A673 (cell line): Measurements from ENCODE around the gene IQGAP3. TPM values are rescaled to one million over a fixed set of nuclear protein-coding genes. Genes with fewer than 3 reads are reported as not detected.

Source experiments
- BruUV-seq: library from RNA; stranded (reverse); fragments of 400-500 nt; replicated peaks from 2 replicates; lab custom pipeline; 2021; lab: Mats Ljungman, UMichigan
- CTCF ChIA-PET: fragments of 300-600 bp; sonication (Branson Sonifier 250); formaldehyde crosslinking; loops from one replicate; lab custom pipeline; 2022; ENCODE audit warnings: antibody characterized with exemption; lab: Charles Lee
- POLR2A ChIA-PET: fragments of 300-600 bp; sonication (Branson Sonifier 250); formaldehyde crosslinking; loops from one replicate; lab custom pipeline; 2022; ENCODE audit warnings: antibody characterized with exemption; ENCODE audit not compliant: low non-redundant PET; lab: Charles Lee
- DNase-seq: peaks from one replicate; pipeline ENCODE4 v3.0.0-alpha.2; 2015; ENCODE audit warnings: low spot score
- H3K27ac ChIP-seq: fragments of 200-600 bp; sonication (generic); 2 replicates; pipeline ENCODE4 v1.5.1; 2016; ENCODE audit warnings: mixed run types, low read depth, mild to moderate bottlenecking, mixed read lengths, antibody characterized with exemption, low read length; ENCODE audit not compliant: poor library complexity, severe bottlenecking
- H3K27me3 ChIP-seq: fragments of 200-600 bp; sonication (generic); replicated peaks from 2 replicates; pipeline ENCODE4 v1.6.1; 2017; ENCODE audit warnings: mixed run types, low read depth, mild to moderate bottlenecking, mixed read lengths, antibody characterized with exemption, low read length; ENCODE audit not compliant: insufficient read depth, poor library complexity
- H3K36me3 ChIP-seq: fragments of 200-600 bp; sonication (generic); 2 replicates; pipeline ENCODE4 v1.6.1; 2016; ENCODE audit warnings: mixed run types, mild to moderate bottlenecking, mixed read lengths, antibody characterized with exemption, low read length; ENCODE audit not compliant: insufficient read depth, poor library complexity, severe bottlenecking
- H3K4me1 ChIP-seq: fragments of 200-600 bp; sonication (generic); 2 replicates; pipeline ENCODE4 v1.6.1; 2017; ENCODE audit warnings: mixed run types, mild to moderate bottlenecking, mixed read lengths, antibody characterized with exemption, low read length; ENCODE audit not compliant: insufficient read depth, poor library complexity, severe bottlenecking
- H3K4me3 ChIP-seq: fragments of 200-600 bp; sonication (generic); 2 replicates; pipeline ENCODE4 v1.5.1; 2016; ENCODE audit warnings: low read depth, mixed run types, mild to moderate bottlenecking, mixed read lengths, low read length; ENCODE audit not compliant: poor library complexity, severe bottlenecking
- H3K9me3 ChIP-seq: fragments of 200-600 bp; sonication (generic); 2 replicates; pipeline ENCODE4 v1.6.1; 2016; ENCODE audit warnings: mixed run types, low read depth, mild to moderate bottlenecking, mixed read lengths, antibody characterized with exemption, low read length; ENCODE audit not compliant: poor library complexity, severe bottlenecking
- CTCF ChIP-seq: fragments of 300-800, 200-600 bp; sonication (generic); conservative IDR thresholded peaks from 2 replicates; pipeline ENCODE4 v1.5.1; 2017; ENCODE audit warnings: low read depth, mild to moderate bottlenecking, antibody characterized with exemption, low read length, moderate library complexity, mixed read lengths
- EZH2 ChIP-seq: fragments of 200-600 bp; sonication (generic); IDR thresholded peaks from 2 replicates; pipeline ENCODE4 v1.6.1; 2017; ENCODE audit warnings: borderline replicate concordance, low read depth, mild to moderate bottlenecking, mixed read lengths, antibody characterized with exemption, low read length; ENCODE audit not compliant: poor library complexity, severe bottlenecking
- intact Hi-C: fragments of 100-400 bp; cut with micrococcal nuclease; formaldehyde crosslinking; loops from one replicate; pipeline ENCODE4 v1.10.0; 2022; ENCODE audit not compliant: unreplicated experiment
- total RNA-seq: library from RNA; stranded (reverse); gene quantifications from 2 replicates; pipeline ENCODE4 v1.2.3, GENCODE V29; 2021

IQGAP3 gene
- total RNA-seq, 1 experiment from 2014 or later = 37.5 TPM

GRCh38 chr1:156571261-156571852, 1.0 kb downstream of the IQGAP3 start:
- no peaks in the 10 kb centered on the region for H3K9me3 ChIP-seq
- POLR2A ChIA-PET = interaction anchor here (0.6 to 0.7 kb wide), 2 partner anchors 71 to 157 kb away, joined by 3 to 4 read pairs; partner anchors contain the start of genes ISG20L2 and MEF2D
- CTCF ChIA-PET = no interaction called here
- TF ChIP-seq EZH2 (no peak), CTCF (no peak)
- H3K27me3 ChIP-seq = no peaks in the 10 kb centered on the region
- H3K27ac ChIP-seq = peak overlapping the region; percentile 34
- peak overlapping the region; percentile 80 for H3K4me3 ChIP-seq
- peaks cover 13% of the 10 kb centered on the region for H3K36me3 ChIP-seq
- intact Hi-C loops = loop anchor here (5.0 kb wide), 1 partner anchor 89 kb away; no protein-coding TSS in a partner anchor
- peak; percentile 53 for DNase-seq
- no peaks in the 10 kb centered on the region for H3K4me1 ChIP-seq
- no TSS peak for BruUV-seq

GRCh38 chr1:156566436-156566835, 5.9 kb downstream of the IQGAP3 start:
- POLR2A ChIA-PET = no interaction called here
- BruUV-seq = no TSS peak
- H3K27ac ChIP-seq = no peak overlapping the region
- H3K36me3 ChIP-seq = peaks cover 39% of the 10 kb centered on the region
- H3K9me3 ChIP-seq = no peaks in the 10 kb centered on the region
- H3K4me1 ChIP-seq = no peaks in the 10 kb centered on the region
- H3K27me3 ChIP-seq = no peaks in the 10 kb centered on the region
- DNase-seq = no peak
- intact Hi-C loops = no loop called here
- CTCF ChIA-PET = no interaction called here
- no peak for TF ChIP-seq CTCF
- no peak for TF ChIP-seq EZH2
- H3K4me3 ChIP-seq = no peak overlapping the region

- CTCF ChIA-PET = no interaction called here
- no peaks in the 10 kb centered on the region for H3K4me1 ChIP-seq
- no peaks in the 10 kb centered on the region for H3K9me3 ChIP-seq
- BruUV-seq = no TSS peak
- TF ChIP-seq CTCF (no peak), EZH2 (no peak)
- no peak overlapping the region for H3K4me3 ChIP-seq
- no peak for DNase-seq
- no peak overlapping the region for H3K27ac ChIP-seq
- peaks cover 39% of the 10 kb centered on the region for H3K36me3 ChIP-seq
- POLR2A ChIA-PET = no interaction called here
- H3K27me3 ChIP-seq = no peaks in the 10 kb centered on the region
- intact Hi-C loops = no loop called here
Observed at GRCh38 chr1:156565519-156565918, 6.8 kb downstream of the IQGAP3 start.
